ENCODE measurements around the gene SLC35B1. TPM values are rescaled to one million over a fixed set of nuclear protein-coding genes. Genes with fewer than 3 reads are reported as not detected.
A peak's percentile ranks its signal among the peaks of the same experiment; 100 is the strongest.
"Not testable (repeated sequence)": the region's sequence is repeated elsewhere in the genome, so short reads cannot be mapped to it uniquely, and the experiment has no call there.

SLC35B1 gene
- total and polyA plus RNA-seq, 2 donors (not counting 1 experiment from before 2014, with no cell fraction given): 32.3 to 47.2 TPM

DNA sequence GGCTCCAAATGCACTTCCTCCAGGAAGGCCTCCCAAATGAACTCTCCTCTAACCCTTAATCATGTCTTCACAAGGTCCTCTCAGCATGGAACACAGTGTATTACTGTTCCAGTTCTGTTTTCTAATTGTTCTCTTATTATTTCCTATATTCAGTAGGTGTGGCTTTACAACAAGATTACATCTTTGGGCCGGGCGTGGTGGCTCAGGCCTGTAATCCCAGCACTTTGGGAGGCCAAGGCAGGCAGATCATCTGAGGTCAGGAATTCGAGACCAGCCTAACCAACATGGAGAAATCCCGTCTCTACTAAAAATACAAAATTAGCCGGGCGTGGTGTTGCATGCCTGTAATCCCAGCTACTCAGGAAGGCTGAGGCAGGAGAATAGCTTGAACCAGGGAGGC is 34.1 kb downstream of the SLC35B1 start:
- CTCF ChIA-PET: interaction anchor here (2.1 to 2.9 kb wide), 2 partner anchors 11 to 106 kb away, joined by 7 to 12 read pairs; no protein-coding TSS in a partner anchor
- Mint-ChIP-seq H3K27ac (peak overlapping the region; percentile 32), H3K4me3 (peak overlapping the region; percentile 26), H3K4me1 (peaks cover 57% of the 10 kb centered on the region)
- ATAC-seq (ENCODE audit: low read depth); H3K9me3 Mint-ChIP-seq (ENCODE audit: insufficient read depth); DNase-seq; H3K9me3 ChIP-seq (ENCODE audit: control extremely low read depth in 1 of 3, control insufficient read depth in 2 of 3, insufficient read depth in 1 of 3, low read length in 2 of 3); H2AFZ ChIP-seq (ENCODE audit: insufficient read depth, low read depth, low read length, poor library complexity, severe bottlenecking); H3K4me3 ChIP-seq (ENCODE audit: control extremely low read depth in 1 of 5, extremely low read depth in 1 of 5, insufficient read depth in 1 of 5, low read depth in 2 of 5, low read length in 4 of 5); H3K9ac ChIP-seq (ENCODE audit: low read length); POLR2A ChIA-PET; H3K27me3 ChIP-seq (replicated peaks in 1 of 4; ENCODE audit: control extremely low read depth in 1 of 4, control insufficient read depth in 3 of 4, insufficient read depth in 4 of 4, low read length in 3 of 4); H3K4me2 ChIP-seq (replicated peaks; ENCODE audit: low read depth, low read length, poor library complexity, severe bottlenecking); H3K27me3 Mint-ChIP-seq: not testable (repeated sequence)
- intact Hi-C loops (cut with micrococcal nuclease): loop anchor here (10.0 kb wide), 2 partner anchors 259 to 479 kb away; partner anchors contain the start of gene PHB1
- Histone ChIP-seq H4K20me1 (ENCODE audit: control insufficient read depth, insufficient read depth, low read length, poor library complexity, severe bottlenecking) (peaks cover 21% of the 10 kb centered on the region), H3K4me1 (ENCODE audit: control insufficient read depth in 2 of 2, insufficient read depth in 2 of 2, low read length in 2 of 2) (peaks cover 33 to 34% of the 10 kb centered on the region in 2 donors), H3K27ac (ENCODE audit: low read length in 2 of 2) (peak overlapping the region in 1 of 2 donors; percentile 98), H3K36me3 (replicated peaks in 1 of 2; ENCODE audit: control extremely low read depth in 1 of 2, control insufficient read depth in 1 of 2, extremely low read depth in 1 of 2, insufficient read depth in 2 of 2, low read length in 1 of 2) (peaks cover 8 to 28% of the 10 kb centered on the region in 2 experiments), H3K79me2 (ENCODE audit: control insufficient read depth, insufficient read depth, low read length) (peaks cover 78% of the 10 kb centered on the region)
- 89% methylated on average over 4 of the region's 6 CpGs for WGBS (ENCODE audit: insufficient coverage)

DNA sequence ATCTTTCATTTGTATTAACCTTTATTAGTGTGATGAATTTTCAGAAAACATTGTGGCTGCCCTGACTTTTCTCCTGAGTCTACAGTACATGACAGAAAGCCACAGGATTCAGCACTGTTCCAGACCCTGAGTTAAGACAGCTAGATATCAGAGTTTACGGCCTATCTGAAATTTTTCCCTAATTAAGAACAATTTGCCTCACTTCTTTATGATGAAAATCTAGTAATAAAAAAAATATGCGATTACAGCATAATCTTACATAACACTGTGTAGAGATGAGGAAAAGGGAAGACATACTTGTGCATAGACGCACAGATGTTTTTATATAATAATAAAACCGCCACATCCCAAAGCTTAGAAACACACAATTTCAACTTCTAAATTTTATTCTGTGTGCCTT is 37.1 kb downstream of the SLC35B1 start:
- Histone ChIP-seq H2AFZ (ENCODE audit: insufficient read depth, low read depth, low read length, poor library complexity, severe bottlenecking) (no peak overlapping the region), H3K4me3 (ENCODE audit: control extremely low read depth in 1 of 5, extremely low read depth in 1 of 5, insufficient read depth in 1 of 5, low read depth in 2 of 5, low read length in 4 of 5) (no peak overlapping the region), H3K4me1 (ENCODE audit: control insufficient read depth in 2 of 2, insufficient read depth in 2 of 2, low read length in 2 of 2) (peaks cover 11 to 16% of the 10 kb centered on the region in 2 donors), H3K27me3 (replicated peaks in 1 of 4; ENCODE audit: control extremely low read depth in 1 of 4, control insufficient read depth in 3 of 4, insufficient read depth in 4 of 4, low read length in 3 of 4) (no peaks in the 10 kb centered on the region), H3K79me2 (ENCODE audit: control insufficient read depth, insufficient read depth, low read length) (peaks cover 99% of the 10 kb centered on the region), H3K4me2 (replicated peaks; ENCODE audit: low read depth, low read length, poor library complexity, severe bottlenecking) (no peak overlapping the region), H3K9me3 (ENCODE audit: control extremely low read depth in 1 of 3, control insufficient read depth in 2 of 3, insufficient read depth in 1 of 3, low read length in 2 of 3) (no peaks in the 10 kb centered on the region), H3K27ac (ENCODE audit: low read length in 2 of 2) (peak overlapping the region in 1 of 2 donors; percentile 59), H4K20me1 (ENCODE audit: control insufficient read depth, insufficient read depth, low read length, poor library complexity, severe bottlenecking) (peaks cover 36% of the 10 kb centered on the region), H3K36me3 (replicated peaks in 1 of 2; ENCODE audit: control extremely low read depth in 1 of 2, control insufficient read depth in 1 of 2, extremely low read depth in 1 of 2, insufficient read depth in 2 of 2, low read length in 1 of 2) (peaks cover 8 to 39% of the 10 kb centered on the region in 2 experiments), H3K9ac (ENCODE audit: low read length) (no peak overlapping the region)
- TF ChIP-seq, protein P1, sequence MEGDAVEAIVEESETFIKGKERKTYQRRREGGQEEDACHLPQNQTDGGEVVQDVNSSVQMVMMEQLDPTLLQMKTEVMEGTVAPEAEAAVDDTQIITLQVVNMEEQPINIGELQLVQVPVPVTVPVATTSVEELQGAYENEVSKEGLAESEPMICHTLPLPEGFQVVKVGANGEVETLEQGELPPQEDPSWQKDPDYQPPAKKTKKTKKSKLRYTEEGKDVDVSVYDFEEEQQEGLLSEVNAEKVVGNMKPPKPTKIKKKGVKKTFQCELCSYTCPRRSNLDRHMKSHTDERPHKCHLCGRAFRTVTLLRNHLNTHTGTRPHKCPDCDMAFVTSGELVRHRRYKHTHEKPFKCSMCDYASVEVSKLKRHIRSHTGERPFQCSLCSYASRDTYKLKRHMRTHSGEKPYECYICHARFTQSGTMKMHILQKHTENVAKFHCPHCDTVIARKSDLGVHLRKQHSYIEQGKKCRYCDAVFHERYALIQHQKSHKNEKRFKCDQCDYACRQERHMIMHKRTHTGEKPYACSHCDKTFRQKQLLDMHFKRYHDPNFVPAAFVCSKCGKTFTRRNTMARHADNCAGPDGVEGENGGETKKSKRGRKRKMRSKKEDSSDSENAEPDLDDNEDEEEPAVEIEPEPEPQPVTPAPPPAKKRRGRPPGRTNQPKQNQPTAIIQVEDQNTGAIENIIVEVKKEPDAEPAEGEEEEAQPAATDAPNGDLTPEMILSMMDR (IDR thresholded peaks at IDR 0.05): no peak
- no peak for TF ChIP-seq EZH2 (IDR thresholded peaks at IDR 0.05; ENCODE audit: borderline replicate concordance, insufficient read depth, low read depth, low read length, poor library complexity, severe bottlenecking)
- DNase-seq (no peak), ATAC-seq (ENCODE audit: low read depth) (no peak)
- H3K27ac Mint-ChIP-seq: no peak overlapping the region
- ChIA-PET CTCF (interaction anchor here (0.7 to 1.2 kb wide), 2 partner anchors 25 to 106 kb away, joined by 3 read pairs; no protein-coding TSS in a partner anchor), POLR2A (no interaction called here)
- H3K4me3 Mint-ChIP-seq: no peak overlapping the region
- H3K9me3 Mint-ChIP-seq (ENCODE audit: insufficient read depth): no peaks in the 10 kb centered on the region
- H3K27me3 Mint-ChIP-seq: no peaks in the 10 kb centered on the region
- intact Hi-C loops (cut with micrococcal nuclease): loop anchor here (10.0 kb wide), 2 partner anchors 256 to 476 kb away; partner anchors contain the start of gene PHB1
- no CpG with 5 or more reads among the region's 4 CpGs for WGBS (ENCODE audit: insufficient coverage)
- H3K4me1 Mint-ChIP-seq: peaks cover 43% of the 10 kb centered on the region

Measured in B cell (primary cell).